ENCODE measurements around the gene DBNDD1.
"Not testable (repeated sequence)": the region's sequence is repeated elsewhere in the genome, so short reads cannot be mapped to it uniquely, and the experiment has no call there.

Gene DBNDD1

DNA sequence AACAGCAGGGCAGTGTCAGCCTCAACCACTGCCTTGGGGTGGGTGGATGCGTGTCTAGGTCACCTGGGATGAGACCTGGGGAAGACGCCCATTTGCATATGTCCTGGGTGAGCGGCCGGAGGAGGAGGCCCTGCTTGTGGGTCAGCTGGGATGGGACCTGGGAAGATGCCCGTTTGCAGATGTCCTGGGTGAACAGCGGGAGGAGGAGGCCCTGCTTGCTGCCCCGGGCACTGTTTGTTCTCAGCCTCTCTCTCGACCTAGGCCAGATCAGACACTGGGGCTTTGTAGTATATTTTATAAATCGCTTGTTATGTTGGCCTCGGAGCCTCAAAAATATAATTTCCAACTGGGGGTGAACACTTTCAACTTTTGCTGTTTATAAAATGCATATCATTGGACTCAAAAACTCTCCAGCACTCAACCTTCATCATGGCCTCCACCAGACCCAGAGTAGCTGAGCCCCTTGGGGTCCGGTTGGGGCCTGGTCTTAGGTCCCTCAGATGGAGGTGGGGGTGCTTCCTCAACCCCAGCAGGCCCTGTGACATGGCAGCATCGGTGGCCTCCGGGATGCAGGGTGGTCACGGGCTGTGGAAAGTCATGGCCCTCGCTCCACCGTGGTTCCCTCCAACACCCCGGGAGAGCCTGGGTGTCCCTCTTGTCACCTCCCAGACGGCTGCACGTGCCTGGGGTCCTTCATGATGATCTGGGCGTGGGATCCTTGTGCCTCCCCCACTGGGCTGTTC, 17.3 kb downstream of the DBNDD1 start:
- H3K27me3 Mint-ChIP-seq (ENCODE audit: low read depth) = no peaks in the 10 kb centered on the region

DNA sequence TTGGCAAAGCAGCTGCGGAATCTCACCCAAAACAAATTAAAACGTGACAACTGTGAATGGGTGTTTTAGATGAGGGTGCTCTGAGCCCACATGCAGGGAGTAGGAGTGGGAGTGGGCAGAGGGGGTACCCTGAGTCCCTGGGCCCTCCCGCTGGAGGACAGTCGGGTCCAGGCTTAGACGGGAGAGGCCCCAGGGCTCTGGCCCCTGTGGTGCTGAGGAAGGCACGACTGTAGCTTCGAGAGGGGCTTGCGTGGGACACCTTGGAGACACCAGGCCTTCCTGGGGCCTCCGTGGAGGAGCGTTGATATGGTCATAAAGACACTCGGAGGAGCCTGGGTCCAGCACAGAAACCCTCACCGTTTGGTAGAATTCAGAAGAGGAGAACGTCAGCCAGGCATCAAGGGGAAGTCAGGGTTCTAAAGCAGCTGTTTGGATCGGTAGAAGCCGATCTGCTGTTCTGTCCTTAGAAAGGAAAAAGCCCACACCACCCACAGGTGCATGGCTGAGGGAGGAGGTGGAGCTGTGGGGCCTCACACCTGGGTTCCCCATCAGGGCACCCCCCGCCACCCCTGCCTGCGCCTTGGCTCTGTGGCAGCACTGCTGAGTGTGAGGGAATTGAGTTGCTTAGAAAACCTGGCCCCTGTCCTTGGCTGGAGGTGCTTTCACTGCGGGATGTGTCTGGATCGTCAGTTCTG, 18.4 kb downstream of the DBNDD1 start:
- Mint-ChIP-seq H3K4me1 (no peaks in the 10 kb centered on the region), H3K4me3 (no peak overlapping the region), H3K27ac (no peak overlapping the region), H3K27me3 (ENCODE audit: low read depth) (no peaks in the 10 kb centered on the region), H3K9me3 (no peaks in the 10 kb centered on the region), H3K36me3 (ENCODE audit: low read depth) (peaks cover 19% of the 10 kb centered on the region)
- TF ChIP-seq, protein P1, sequence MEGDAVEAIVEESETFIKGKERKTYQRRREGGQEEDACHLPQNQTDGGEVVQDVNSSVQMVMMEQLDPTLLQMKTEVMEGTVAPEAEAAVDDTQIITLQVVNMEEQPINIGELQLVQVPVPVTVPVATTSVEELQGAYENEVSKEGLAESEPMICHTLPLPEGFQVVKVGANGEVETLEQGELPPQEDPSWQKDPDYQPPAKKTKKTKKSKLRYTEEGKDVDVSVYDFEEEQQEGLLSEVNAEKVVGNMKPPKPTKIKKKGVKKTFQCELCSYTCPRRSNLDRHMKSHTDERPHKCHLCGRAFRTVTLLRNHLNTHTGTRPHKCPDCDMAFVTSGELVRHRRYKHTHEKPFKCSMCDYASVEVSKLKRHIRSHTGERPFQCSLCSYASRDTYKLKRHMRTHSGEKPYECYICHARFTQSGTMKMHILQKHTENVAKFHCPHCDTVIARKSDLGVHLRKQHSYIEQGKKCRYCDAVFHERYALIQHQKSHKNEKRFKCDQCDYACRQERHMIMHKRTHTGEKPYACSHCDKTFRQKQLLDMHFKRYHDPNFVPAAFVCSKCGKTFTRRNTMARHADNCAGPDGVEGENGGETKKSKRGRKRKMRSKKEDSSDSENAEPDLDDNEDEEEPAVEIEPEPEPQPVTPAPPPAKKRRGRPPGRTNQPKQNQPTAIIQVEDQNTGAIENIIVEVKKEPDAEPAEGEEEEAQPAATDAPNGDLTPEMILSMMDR (IDR thresholded peaks at IDR 0.05; ENCODE audit: unreplicated experiment in 3 of 3) = no peak

More for the DNA sequence above, 17.3 kb downstream of the DBNDD1 start:
- Mint-ChIP-seq H3K36me3 (ENCODE audit: low read depth) (peaks cover 10% of the 10 kb centered on the region), H3K27ac (no peak overlapping the region), H3K4me1 (no peaks in the 10 kb centered on the region), H3K4me3 (no peak overlapping the region), H3K9me3 (no peaks in the 10 kb centered on the region)
- TF ChIP-seq, protein P1 (IDR thresholded peaks at IDR 0.05; ENCODE audit: unreplicated experiment in 3 of 3) = no peak

DNA sequence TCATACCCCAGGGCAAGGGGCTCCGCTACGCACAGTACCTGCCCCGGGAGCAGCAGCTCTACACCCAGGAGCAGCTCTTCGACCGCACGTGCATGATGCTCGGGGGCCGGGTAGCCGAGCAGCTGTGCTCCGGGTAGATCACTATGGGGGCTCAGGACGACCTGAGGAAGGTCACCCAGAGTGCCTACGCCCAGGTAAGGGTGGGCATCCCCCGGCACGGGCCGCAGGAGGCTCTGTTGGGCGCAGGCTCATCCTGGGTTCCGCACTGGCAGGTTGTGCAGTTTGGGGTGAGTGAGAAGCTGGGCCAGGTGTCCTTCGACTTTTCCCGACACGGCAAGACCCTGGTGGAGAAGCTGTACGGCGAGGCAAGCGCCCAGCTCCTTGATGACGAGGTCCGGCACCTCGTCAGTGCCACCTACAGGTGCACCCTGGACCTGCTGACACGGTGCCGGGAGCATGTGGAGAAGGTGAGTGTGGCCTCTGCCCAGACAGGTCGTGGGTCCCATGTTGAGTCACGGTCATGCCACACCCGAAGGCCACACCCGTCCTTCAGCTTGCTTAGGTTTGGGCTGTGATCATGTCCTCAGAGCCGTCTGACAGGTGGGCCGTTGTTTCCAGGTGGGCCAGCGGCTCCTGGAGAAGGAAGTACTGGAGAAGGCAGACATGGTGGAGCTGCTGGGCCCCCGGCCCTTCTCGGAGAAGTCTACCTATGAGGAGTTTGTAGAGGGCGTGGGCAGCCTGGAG, 19.3 kb downstream of the DBNDD1 start:
- Mint-ChIP-seq H3K36me3 (ENCODE audit: low read depth) (peaks cover 28% of the 10 kb centered on the region), H3K4me3 (no peak overlapping the region), H3K27ac (no peak overlapping the region), H3K27me3 (ENCODE audit: low read depth) (no peaks in the 10 kb centered on the region), H3K4me1 (no peaks in the 10 kb centered on the region), H3K9me3 (no peaks in the 10 kb centered on the region)
- TF ChIP-seq, protein P1 (IDR thresholded peaks at IDR 0.05; ENCODE audit: unreplicated experiment in 3 of 3) = no peak

DNA sequence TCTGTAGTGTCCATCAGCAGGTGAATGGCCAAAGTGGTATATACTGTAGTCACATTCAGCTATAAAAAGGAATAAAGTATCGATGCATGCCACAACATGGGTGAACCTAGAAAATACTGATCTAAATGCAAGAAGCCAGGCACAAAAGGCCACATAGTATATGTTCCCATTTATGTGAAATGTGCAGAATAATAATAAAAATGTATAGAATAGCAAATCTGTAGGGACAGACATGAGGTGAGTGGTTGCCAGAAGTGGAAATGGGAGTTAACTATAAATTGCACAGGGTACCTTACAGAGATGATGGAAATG, 23.1 kb downstream of the DBNDD1 start:
- H3K4me1 Mint-ChIP-seq = no peaks in the 10 kb centered on the region
- TF ChIP-seq, protein P1 (IDR thresholded peaks at IDR 0.05; ENCODE audit: unreplicated experiment in 3 of 3) = no peak
- no peak overlapping the region for H3K4me3 Mint-ChIP-seq
- peaks cover 58% of the 10 kb centered on the region for H3K36me3 Mint-ChIP-seq (ENCODE audit: low read depth)
- no peaks in the 10 kb centered on the region for H3K27me3 Mint-ChIP-seq (ENCODE audit: low read depth)
- H3K9me3 Mint-ChIP-seq = no peaks in the 10 kb centered on the region
- peak overlapping the region in 1 of 3 experiments; percentile 46 for H3K27ac Mint-ChIP-seq

DNA sequence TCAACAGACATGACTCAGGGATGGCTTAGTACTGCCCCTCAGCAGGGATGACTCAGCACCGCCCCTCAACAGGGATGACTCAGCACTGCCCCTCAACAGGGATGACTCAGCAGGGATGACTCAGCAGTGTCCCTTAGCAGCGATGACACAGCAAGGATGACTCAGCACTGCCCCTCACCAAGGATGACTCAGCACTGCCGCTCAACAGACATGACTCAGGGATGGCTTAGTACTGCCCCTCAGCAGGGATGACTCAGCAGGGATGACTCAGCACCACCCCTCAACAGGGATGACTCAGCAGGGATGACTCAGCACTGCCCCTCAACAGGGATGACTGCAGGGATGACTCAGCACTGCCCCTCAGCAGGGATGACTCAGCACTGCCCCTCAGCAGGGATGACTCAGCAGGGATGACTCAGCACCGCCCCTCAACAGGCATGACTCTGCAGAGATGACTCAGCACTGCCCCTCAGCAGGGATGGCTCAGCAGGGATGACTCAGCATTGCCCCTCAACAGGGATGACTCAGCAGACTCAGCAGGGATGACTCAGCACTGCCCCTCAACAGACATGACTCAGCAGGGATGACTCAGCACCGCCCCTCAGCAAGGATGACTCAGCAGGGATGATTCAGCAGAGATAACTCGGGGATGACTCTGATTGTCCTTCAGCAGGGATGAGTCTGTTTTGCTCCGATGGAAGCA, 23.6 kb downstream of the DBNDD1 start:
- not testable (repeated sequence) for H3K9me3 Mint-ChIP-seq; H3K4me3 Mint-ChIP-seq; H3K27me3 Mint-ChIP-seq (ENCODE audit: low read depth); H3K4me1 Mint-ChIP-seq
- Mint-ChIP-seq H3K27ac (peak overlapping the region in 1 of 3 experiments; percentile 46), H3K36me3 (ENCODE audit: low read depth) (peaks cover 63% of the 10 kb centered on the region)

DNA sequence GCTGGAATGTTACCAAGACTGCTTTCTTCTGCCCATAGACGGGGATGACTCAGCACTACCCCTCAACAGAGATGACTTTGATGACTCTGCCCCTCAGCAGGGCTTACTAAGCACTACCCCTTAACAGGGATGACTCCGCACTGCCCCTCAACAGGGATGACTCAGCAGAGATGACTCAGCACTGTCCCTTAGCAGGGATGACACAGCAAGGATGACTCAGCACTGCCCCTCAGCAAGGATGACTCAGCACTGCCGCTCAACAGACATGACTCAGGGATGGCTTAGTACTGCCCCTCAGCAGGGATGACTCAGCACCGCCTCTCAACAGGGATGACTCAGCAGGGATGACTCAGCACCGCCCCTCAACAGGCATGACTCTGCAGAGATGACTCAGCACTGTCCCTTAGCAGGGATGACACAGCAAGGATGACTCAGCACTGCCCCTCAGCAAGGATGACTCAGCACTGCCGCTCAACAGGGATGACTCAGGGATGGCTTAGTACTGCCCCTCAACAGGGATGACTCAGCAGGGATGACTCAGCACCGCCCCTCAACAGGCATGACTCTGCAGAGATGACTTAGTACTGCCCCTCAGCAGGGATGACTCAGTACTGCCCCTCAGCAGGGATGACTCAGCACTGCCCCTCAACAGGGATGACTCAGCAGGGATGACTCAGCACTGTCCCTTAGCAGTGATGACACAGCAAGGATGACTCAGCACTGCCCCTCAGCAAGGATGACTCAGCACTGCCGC, 24.4 kb downstream of the DBNDD1 start:
- Mint-ChIP-seq H3K27ac (peak overlapping the region in 1 of 3 experiments; percentile 63), H3K36me3 (ENCODE audit: low read depth) (peaks cover 63% of the 10 kb centered on the region)
- H3K4me1 Mint-ChIP-seq; H3K27me3 Mint-ChIP-seq (ENCODE audit: low read depth); H3K4me3 Mint-ChIP-seq; H3K9me3 Mint-ChIP-seq: not testable (repeated sequence)
